LNCAP (cell line): ENCODE measurements around the gene TMEM143.

Experiments used
- TF ChIP-seq, protein P1 (sequence below): fragments of 450-650 bp; IDR thresholded peaks from 2 replicates; pipeline ENCODE4 v1.5.1; 2017; ENCODE audit warnings: mild to moderate bottlenecking

Gene TMEM143

DNA sequence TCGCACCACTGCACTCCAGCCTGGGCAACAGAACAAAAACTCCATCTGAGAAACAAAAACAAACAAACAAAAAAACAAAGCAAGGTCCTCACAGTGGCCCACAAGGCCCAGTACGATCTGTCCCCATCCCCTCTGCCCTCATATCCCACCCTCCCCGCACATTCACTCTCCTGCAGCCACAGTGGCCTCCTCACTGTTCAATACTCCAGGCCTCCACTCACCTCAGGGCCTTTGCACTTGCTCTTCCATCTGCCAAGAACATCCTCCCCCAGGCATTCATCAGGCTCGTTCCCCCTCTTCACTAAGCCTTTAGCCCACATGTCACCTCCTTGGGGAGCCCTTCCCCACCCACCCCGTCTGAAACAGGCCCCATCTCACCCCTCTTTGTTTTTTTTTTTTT lies 4.6 kb downstream of the TMEM143 start:
- TF ChIP-seq, protein P1, sequence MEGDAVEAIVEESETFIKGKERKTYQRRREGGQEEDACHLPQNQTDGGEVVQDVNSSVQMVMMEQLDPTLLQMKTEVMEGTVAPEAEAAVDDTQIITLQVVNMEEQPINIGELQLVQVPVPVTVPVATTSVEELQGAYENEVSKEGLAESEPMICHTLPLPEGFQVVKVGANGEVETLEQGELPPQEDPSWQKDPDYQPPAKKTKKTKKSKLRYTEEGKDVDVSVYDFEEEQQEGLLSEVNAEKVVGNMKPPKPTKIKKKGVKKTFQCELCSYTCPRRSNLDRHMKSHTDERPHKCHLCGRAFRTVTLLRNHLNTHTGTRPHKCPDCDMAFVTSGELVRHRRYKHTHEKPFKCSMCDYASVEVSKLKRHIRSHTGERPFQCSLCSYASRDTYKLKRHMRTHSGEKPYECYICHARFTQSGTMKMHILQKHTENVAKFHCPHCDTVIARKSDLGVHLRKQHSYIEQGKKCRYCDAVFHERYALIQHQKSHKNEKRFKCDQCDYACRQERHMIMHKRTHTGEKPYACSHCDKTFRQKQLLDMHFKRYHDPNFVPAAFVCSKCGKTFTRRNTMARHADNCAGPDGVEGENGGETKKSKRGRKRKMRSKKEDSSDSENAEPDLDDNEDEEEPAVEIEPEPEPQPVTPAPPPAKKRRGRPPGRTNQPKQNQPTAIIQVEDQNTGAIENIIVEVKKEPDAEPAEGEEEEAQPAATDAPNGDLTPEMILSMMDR = no peak

DNA sequence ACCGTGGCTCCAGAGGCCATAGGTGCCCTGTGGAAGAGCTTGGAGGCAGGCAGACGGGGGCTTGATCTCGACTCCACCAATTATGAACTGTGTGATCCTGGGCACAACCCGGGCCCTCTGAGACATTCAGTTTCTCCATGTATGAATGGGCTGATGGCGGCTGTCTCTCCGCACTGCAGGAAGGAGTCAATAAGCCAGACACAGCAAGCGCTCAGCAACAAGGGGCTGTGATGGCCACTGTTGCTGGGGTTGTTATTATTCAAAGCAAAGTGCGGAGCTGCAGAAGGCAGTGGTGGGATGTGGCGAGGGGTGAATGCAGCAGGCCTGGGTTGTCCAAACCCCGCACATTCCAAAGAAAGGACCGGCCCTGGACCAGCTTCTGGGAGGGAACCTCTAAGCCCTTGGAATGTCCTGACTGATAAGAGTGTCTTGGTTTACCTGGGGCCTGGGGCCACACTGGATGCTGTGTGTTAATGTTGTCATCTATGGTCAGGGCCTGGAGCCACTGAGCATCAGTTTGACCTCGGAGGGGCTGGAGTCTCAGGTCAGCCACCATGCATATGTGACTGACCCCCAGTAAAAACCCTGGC lies 8.3 kb downstream of the TMEM143 start:
- TF ChIP-seq, protein P1 = no peak

- TF ChIP-seq, protein P1 = no peak
Measured at GRCh38 chr19:48354332-48354992, 9.3 kb downstream of the TMEM143 start.

GRCh38 chr19:48353677-48354076 lies 10.1 kb downstream of the TMEM143 start:
- TF ChIP-seq, protein P1 = no peak

DNA sequence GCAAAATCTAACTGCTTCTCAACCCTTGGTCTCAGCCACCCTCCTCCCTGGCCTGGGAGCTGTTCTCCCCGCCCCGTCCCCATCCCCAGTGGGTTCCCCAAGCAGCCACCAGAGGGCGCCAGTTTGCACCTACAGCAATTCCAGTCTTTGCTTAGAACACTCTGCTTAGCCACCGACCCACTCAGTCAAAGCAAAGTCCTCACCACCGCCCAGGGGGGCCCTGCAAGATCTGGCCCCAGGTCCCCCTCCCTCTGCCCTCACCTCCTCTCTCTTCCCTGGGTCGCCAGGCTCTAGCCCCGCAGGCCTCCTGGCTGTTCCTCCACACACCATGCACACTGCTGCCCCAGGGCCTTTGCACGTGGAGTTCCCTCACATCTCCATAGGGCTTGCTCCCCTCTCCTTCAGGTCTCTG lies 12.4 kb downstream of the TMEM143 start:
- TF ChIP-seq, protein P1 = peak; percentile 51

GRCh38 chr19:48350856-48351255 lies 12.9 kb downstream of the TMEM143 start:
- TF ChIP-seq, protein P1 = no peak

DNA sequence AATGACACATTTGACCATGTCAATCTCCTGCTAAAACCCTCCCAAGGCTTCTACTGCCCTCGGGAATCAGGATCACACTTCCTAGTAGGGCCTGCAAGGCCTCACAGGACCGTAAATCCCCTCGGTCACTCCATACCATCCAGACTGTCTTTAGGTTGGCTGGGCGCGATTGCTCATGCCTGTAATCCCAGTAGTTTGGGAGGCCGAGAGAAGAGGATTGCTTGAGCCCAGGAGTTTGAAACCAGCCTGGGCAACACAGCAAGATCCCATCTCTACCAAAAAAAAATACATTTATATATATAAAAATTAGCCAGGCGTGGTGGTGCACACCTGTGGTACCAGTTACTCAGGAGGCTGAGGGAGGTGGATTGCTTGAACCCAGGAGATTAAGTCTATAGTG lies 15.0 kb downstream of the TMEM143 start:
- TF ChIP-seq, protein P1 = no peak
